ENCODE results near the gene CARD9. TPM values are rescaled to one million over a fixed set of nuclear protein-coding genes. Genes with fewer than 3 reads are reported as not detected.

CARD9 gene
- polyA plus RNA-seq, 1 of the 3 experiments (the other 2 are of a cell fraction): 1.1 TPM

- TF ChIP-seq PBX3 (IDR thresholded peaks at IDR 0.05) (no peak), TEAD4 (IDR thresholded peaks at IDR 0.05; ENCODE audit: borderline replicate concordance, insufficient read depth) (no peak), FOXJ3 (CRISPR knock-in tag; IDR thresholded peaks at IDR 0.05) (no peak), ELF1 (IDR thresholded peaks at IDR 0.05) (no peak), GATA2 (CRISPR knock-in tag; IDR thresholded peaks at IDR 0.05) (no peak)
Measured at GRCh38 chr9:136380381-136380780, 6.9 kb upstream of the CARD9 start (continued).

- H3K36me3 ChIP-seq (replicated peaks in 1 of 2; ENCODE audit: control insufficient read depth in 1 of 2, insufficient read depth in 2 of 2, low read length in 1 of 2): peaks cover 6 to 75% of the 10 kb centered on the region in 2 experiments
- TF ChIP-seq REST (IDR thresholded peaks at IDR 0.05; ENCODE audit: low read depth, low read length) (no peak), MXI1 (IDR thresholded peaks at IDR 0.05; ENCODE audit: low read depth, low read length) (no peak), USF1 (IDR thresholded peaks at IDR 0.05; ENCODE audit: borderline replicate concordance, low read depth) (no peak), MEF2A (IDR thresholded peaks at IDR 0.05; ENCODE audit: borderline replicate concordance, low read depth) (no peak), GABPA (IDR thresholded peaks at IDR 0.05; ENCODE audit: low read depth) (no peak), NRF1 (IDR thresholded peaks at IDR 0.05; ENCODE audit: low read depth, low read length) (no peak), FOXJ3 (CRISPR knock-in tag; IDR thresholded peaks at IDR 0.05) (no peak), NFIC (IDR thresholded peaks at IDR 0.05; ENCODE audit: borderline replicate concordance) (no peak), RXRA (IDR thresholded peaks at IDR 0.05; ENCODE audit: borderline replicate concordance, low read depth) (no peak), ZBTB33 (IDR thresholded peaks at IDR 0.05; ENCODE audit: borderline replicate concordance, low read depth) (no peak), RCOR1 (IDR thresholded peaks at IDR 0.05; ENCODE audit: low read length) (no peak), MAX (IDR thresholded peaks at IDR 0.05; ENCODE audit: low read depth) (no peak), TEAD4 (IDR thresholded peaks at IDR 0.05; ENCODE audit: borderline replicate concordance, insufficient read depth) (no peak), IRF3 (IDR thresholded peaks at IDR 0.05; ENCODE audit: low read depth, low read length) (no peak)
Measured at GRCh38 chr9:136379891-136380290, 6.4 kb upstream of the CARD9 start.

More at GRCh38 chr9:136379891-136380290, 6.4 kb upstream of the CARD9 start:
- Histone ChIP-seq H3K27ac (ENCODE audit: low read depth in 2 of 2, low read length in 1 of 2) (no peak overlapping the region), H4K20me1 (ENCODE audit: insufficient read depth) (no peaks in the 10 kb centered on the region), H3K9me2 (no peaks in the 10 kb centered on the region), H3F3A (replicated peaks; ENCODE audit: insufficient read depth) (no peaks in the 10 kb centered on the region), H3K4me3 (ENCODE audit: low read depth in 2 of 2, low read length in 1 of 2) (no peak overlapping the region), H3K4me1 (ENCODE audit: control insufficient read depth in 1 of 2, insufficient read depth in 2 of 2, low read depth in 1 of 2, low read length in 1 of 2) (peaks cover 0 to 13% of the 10 kb centered on the region in 2 experiments; a peak in 1 of 4 replicates), H2AFZ (ENCODE audit: low read depth) (no peak overlapping the region), H3K4me2 (no peak overlapping the region), H3K79me2 (ENCODE audit: insufficient read depth) (no peaks in the 10 kb centered on the region), H3K27me3 (ENCODE audit: insufficient read depth) (no peaks in the 10 kb centered on the region), H3K9me3 (no peaks in the 10 kb centered on the region), H3K9ac (no peak overlapping the region)
- POLR2A ChIA-PET: no interaction called here
- CTCF ChIA-PET: interaction anchor here (1.3 to 3.9 kb wide), 3 partner anchors 16 to 67 kb away, joined by 3 to 15 read pairs (median 4); partner anchors contain the start of gene DNLZ
- DNase-seq: no peak
- 95% methylated on average over 8 of the region's 11 CpGs for WGBS (ENCODE audit: low lambda C conversion rate)

Measured in SK-N-SH (cell line).